Liver (tissue), 9 donors: ENCODE measurements around the gene TAS2R38. TPM values are rescaled to one million over a fixed set of nuclear protein-coding genes. Genes with fewer than 3 reads are reported as not detected.
A peak's percentile ranks its signal among the peaks of the same experiment; 100 is the strongest.

Source experiments
- DNase-seq: peaks from one replicate; pipeline ENCODE4 v3.0.0-alpha.2; 2017; ENCODE audit warnings: low spot score
- H3K27ac ChIP-seq, 2 donors: one replicate each; pipeline ENCODE4 v1.7.0; 2013; ENCODE audit warnings: inconsistent platforms in 2 of 2, low read length in 2 of 2, control low read depth in 1 of 2, low read depth in 1 of 2, mild to moderate bottlenecking in 1 of 2
- H3K27me3 ChIP-seq, 4 donors: one replicate each; pipeline versions ENCODE4 v1.6.1 to v1.7.0; 2013; ENCODE audit warnings: low read length in 3 of 4, inconsistent platforms in 1 of 4, mild to moderate bottlenecking in 1 of 4, moderate library complexity in 1 of 4; ENCODE audit not compliant: control insufficient read depth in 4 of 4, insufficient read depth in 4 of 4
- H3K36me3 ChIP-seq, 4 donors: one replicate each; pipeline versions ENCODE4 v1.6.1 to v1.7.0; 2013; ENCODE audit warnings: low read length in 3 of 4, mild to moderate bottlenecking in 3 of 4, low read depth in 1 of 4, moderate library complexity in 1 of 4; ENCODE audit not compliant: control insufficient read depth in 4 of 4, insufficient read depth in 3 of 4
- H3K4me1 ChIP-seq, 4 donors: one replicate each; pipeline versions ENCODE4 v1.6.1 to v1.7.0; 2013; ENCODE audit warnings: low read length in 3 of 4, mild to moderate bottlenecking in 3 of 4, moderate library complexity in 1 of 4; ENCODE audit not compliant: control insufficient read depth in 4 of 4, insufficient read depth in 4 of 4
- H3K4me3 ChIP-seq, 3 donors: one replicate each; pipeline versions ENCODE4 v1.6.1 to v1.7.0; 2013; ENCODE audit warnings: low read length in 3 of 3, control low read depth in 1 of 3, low read depth in 1 of 3, mild to moderate bottlenecking in 1 of 3
- H3K9ac ChIP-seq, 2 donors: one replicate each; pipeline ENCODE4 v1.7.0; 2013; ENCODE audit warnings: low read length in 2 of 2, mild to moderate bottlenecking in 2 of 2, moderate library complexity in 2 of 2, control low read depth in 1 of 2, low read depth in 1 of 2
- H3K9me3 ChIP-seq, 4 donors: one replicate each; pipeline versions ENCODE4 v1.6.1 to v1.7.0; 2013; ENCODE audit warnings: low read length in 3 of 4; ENCODE audit not compliant: control insufficient read depth in 4 of 4
- CTCF ChIP-seq: fragments of 150-350 bp; IDR thresholded peaks from 2 replicates; pipeline ENCODE4 v1.5.1; 2017; ENCODE audit warnings: improper control_type of control experiment, low read depth, low read length; ENCODE audit not compliant: missing input control
- FOXA1 ChIP-seq: IDR thresholded peaks from 2 replicates; pipeline ENCODE4 v1.6.1; 2016; ENCODE audit warnings: antibody characterized with exemption
- GABPA ChIP-seq, 2 donors: IDR thresholded peaks in 1 of 2; conservative IDR thresholded peaks in 1 of 2; 2 replicates each; pipeline ENCODE4 v1.6.1; 2016; ENCODE audit warnings: antibody characterized with exemption in 2 of 2, mild to moderate bottlenecking in 1 of 2, moderate library complexity in 1 of 2
- HNF4A ChIP-seq, 2 donors: conservative IDR thresholded peaks; 2 replicates each; pipeline ENCODE4 v1.6.1; 2016; ENCODE audit warnings: antibody characterized with exemption in 2 of 2, mild to moderate bottlenecking in 2 of 2
- HNF4G ChIP-seq: IDR thresholded peaks from 2 replicates; pipeline ENCODE4 v1.6.1; 2016; ENCODE audit warnings: antibody characterized with exemption
- NR2F2 ChIP-seq: IDR thresholded peaks from 2 replicates; pipeline ENCODE4 v1.6.1; 2016; ENCODE audit warnings: antibody characterized with exemption
- RAD21 ChIP-seq, 2 donors: IDR thresholded peaks; 2 replicates each; pipeline ENCODE4 v1.6.1; 2016; ENCODE audit warnings: antibody characterized with exemption in 2 of 2, mild to moderate bottlenecking in 2 of 2
- RXRA ChIP-seq, 2 donors: IDR thresholded peaks; 2 replicates each; pipeline ENCODE4 v1.6.1; 2017 to 2018; ENCODE audit warnings: antibody characterized with exemption in 2 of 2, mild to moderate bottlenecking in 1 of 2
- YY1 ChIP-seq: IDR thresholded peaks from 2 replicates; pipeline ENCODE4 v1.6.1; 2016; ENCODE audit warnings: antibody characterized with exemption, mild to moderate bottlenecking
- WGBS: extraction: QIAGEN DNeasy Blood & Tissue Kit; methylation state at CpG from one replicate; pipeline ENCODE4 v1.1.7; 2013; 5-methylcytosine and 5-hydroxymethylcytosine counted together
- polyA plus RNA-seq, 2 donors: library from polyadenylated mRNA; stranded (reverse) in 1 of 2; unstranded in 1 of 2; fragments of 200-250 nt in 1 of 2; fragments of >200 nt in 1 of 2; fragmentation: Nextera tagmentation in 1 of 2; extraction: Ambion mirVana in 1 of 2; gene quantifications; one replicate each; pipeline versions ENCODE4 v1.2.1 to v1.2.3, GENCODE V29; 2013 to 2015
- total RNA-seq, 2 donors: library from RNA; depleted of rRNA; stranded (reverse); fragments of >200 nt; gene quantifications; one replicate each; pipeline ENCODE4 v1.2.3, GENCODE V29; 2014
- TF ChIP-seq, protein P1 (sequence below): IDR thresholded peaks from 2 replicates; pipeline ENCODE4 v1.6.1; 2016; ENCODE audit warnings: antibody characterized with exemption
- TF ChIP-seq, protein P2 (sequence below): IDR thresholded peaks from 2 replicates; pipeline ENCODE4 v1.6.1; 2016; ENCODE audit warnings: antibody characterized with exemption
- donor health status: healthy.
- donor health status: healthy.
- donor health status: healthy.
- donor health status: healthy.
- donor health status: healthy.

TAS2R38 gene
- total and polyA plus RNA-seq, 4 donors: not detected

DNA sequence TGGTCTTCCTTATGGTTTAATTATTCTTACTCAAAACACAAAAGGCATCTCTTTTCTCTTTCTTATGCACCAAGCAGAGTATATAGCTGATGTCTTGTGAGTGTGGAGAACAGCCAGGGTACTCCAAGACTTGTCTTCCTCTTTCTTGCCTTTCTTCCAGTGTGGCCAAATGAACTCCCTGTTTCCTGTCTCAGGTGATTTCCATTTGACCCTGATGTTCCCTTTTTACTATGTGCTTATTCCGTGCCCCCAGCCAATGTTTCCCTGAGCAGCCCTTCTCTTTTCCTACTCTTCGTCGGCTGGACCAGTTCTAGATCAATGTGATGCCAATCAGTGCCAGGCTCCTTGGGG is 44.8 kb downstream of the TAS2R38 start:
- no peak overlapping the region for H3K27ac ChIP-seq
- no peaks in the 10 kb centered on the region for H3K9me3 ChIP-seq
- 66% methylated on average over 3 of the region's 3 CpGs for WGBS

DNA sequence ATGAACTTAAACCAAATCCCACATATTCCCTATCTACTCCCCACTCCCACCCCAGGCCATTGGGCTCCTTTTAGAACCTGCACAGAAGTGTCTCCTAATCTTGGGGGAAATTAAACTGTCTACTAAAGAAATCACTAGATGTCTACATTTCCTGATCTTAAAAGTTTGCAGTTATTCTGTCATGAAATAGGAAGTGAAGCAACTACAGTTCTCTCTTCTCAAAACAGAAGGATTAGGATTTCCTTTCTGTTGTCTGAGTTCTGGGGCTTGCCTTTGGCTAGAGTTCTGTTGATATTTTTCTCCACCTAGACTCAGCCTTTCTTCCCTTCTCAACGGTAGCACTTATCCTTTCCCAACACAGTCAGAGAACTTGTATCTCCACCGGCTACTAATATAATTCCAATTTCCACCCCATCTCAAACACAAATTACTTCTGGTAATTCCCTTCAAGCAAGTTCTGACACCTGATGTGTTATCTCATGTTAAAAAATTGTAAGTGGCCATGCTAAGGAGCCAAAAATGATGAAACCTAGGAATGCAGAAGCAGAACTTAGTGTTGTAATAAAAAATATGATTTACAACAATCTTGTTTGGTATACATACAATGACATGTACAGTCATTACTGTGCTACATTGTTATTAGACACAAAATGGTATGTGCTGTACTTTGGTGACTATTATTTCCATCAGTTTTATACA is 45.3 kb downstream of the TAS2R38 start:
- Histone ChIP-seq H3K4me3 (no peak overlapping the region), H3K27ac (peak overlapping the region in 1 of 2 donors; percentile 25), H3K27me3 (peaks cover 0 to 4% (median 0%) of the 10 kb centered on the region in 4 donors), H3K36me3 (no peaks in the 10 kb centered on the region), H3K9me3 (no peaks in the 10 kb centered on the region), H3K4me1 (no peaks in the 10 kb centered on the region), H3K9ac (no peak overlapping the region)
- no peak for DNase-seq
- 69% methylated on average over 2 of the region's 2 CpGs for WGBS
- TF ChIP-seq FOXA1 (no peak), HNF4G (no peak), RXRA (IDR thresholded peaks at IDR 0.05) (no peak), CTCF (no peak), HNF4A (conservative IDR thresholded peaks at IDR 0.05) (no peak), GABPA (IDR thresholded peaks at IDR 0.05 in 1 of 2, conservative IDR thresholded peaks at IDR 0.05 in 1 of 2) (no peak), RAD21 (IDR thresholded peaks at IDR 0.05) (no peak), YY1 (no peak), NR2F2 (no peak)
- TF ChIP-seq, protein P1, sequence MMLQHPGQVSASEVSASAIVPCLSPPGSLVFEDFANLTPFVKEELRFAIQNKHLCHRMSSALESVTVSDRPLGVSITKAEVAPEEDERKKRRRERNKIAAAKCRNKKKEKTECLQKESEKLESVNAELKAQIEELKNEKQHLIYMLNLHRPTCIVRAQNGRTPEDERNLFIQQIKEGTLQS: no peak
- TF ChIP-seq, protein P2, sequence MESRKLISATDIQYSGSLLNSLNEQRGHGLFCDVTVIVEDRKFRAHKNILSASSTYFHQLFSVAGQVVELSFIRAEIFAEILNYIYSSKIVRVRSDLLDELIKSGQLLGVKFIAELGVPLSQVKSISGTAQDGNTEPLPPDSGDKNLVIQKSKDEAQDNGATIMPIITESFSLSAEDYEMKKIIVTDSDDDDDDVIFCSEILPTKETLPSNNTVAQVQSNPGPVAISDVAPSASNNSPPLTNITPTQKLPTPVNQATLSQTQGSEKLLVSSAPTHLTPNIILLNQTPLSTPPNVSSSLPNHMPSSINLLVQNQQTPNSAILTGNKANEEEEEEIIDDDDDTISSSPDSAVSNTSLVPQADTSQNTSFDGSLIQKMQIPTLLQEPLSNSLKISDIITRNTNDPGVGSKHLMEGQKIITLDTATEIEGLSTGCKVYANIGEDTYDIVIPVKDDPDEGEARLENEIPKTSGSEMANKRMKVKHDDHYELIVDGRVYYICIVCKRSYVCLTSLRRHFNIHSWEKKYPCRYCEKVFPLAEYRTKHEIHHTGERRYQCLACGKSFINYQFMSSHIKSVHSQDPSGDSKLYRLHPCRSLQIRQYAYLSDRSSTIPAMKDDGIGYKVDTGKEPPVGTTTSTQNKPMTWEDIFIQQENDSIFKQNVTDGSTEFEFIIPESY: no peak

More for the DNA sequence above, 44.8 kb downstream of the TAS2R38 start:
- no peaks in the 10 kb centered on the region for H3K4me1 ChIP-seq
- TF ChIP-seq FOXA1 (no peak), CTCF (no peak)
- no peak overlapping the region for H3K9ac ChIP-seq
- H3K27me3 ChIP-seq: peaks cover 0 to 4% (median 0%) of the 10 kb centered on the region in 4 donors
- DNase-seq: no peak
- H3K4me3 ChIP-seq: no peak overlapping the region
- no peaks in the 10 kb centered on the region for H3K36me3 ChIP-seq

Other genes starting within 250 kb of the TAS2R38 start
- 10 to 100 TPM; 68.0 to 70.0 TPM for gene SSBP1, start 235.4 kb downstream of the TAS2R38 start, total RNA-seq
- gene SSBP1, start 235.4 kb downstream of the TAS2R38 start, polyA plus RNA-seq: 100 to 1,000 TPM in 1 of 2 donors, 10 to 100 TPM in 1; 90.2 to 147 TPM
- 1 to 10 TPM in 1 of 2 donors, under 1 TPM in 1; 0.47 to 4.1 TPM for gene TAS2R3, start 209.7 kb downstream of the TAS2R38 start, total RNA-seq
- not detected for gene TAS2R3, start 209.7 kb downstream of the TAS2R38 start, polyA plus RNA-seq
- 1 to 10 TPM in 1 of 2 donors, under 1 TPM in 1; 0.42 to 3.2 TPM for gene TAS2R4, start 197.1 kb downstream of the TAS2R38 start, total RNA-seq
- under 1 TPM in 1 of 2 donors, not detected in 1; 0.03 TPM for gene TAS2R4, start 197.1 kb downstream of the TAS2R38 start, polyA plus RNA-seq
- 1 to 10 TPM in 1 of 2 donors, under 1 TPM in 1; 0.51 to 3.6 TPM for gene TAS2R5, start 183.6 kb downstream of the TAS2R38 start, total RNA-seq
- gene TAS2R5, start 183.6 kb downstream of the TAS2R38 start, polyA plus RNA-seq: under 1 TPM; 0.05 to 0.28 TPM
- not detected for gene PRSS37, start 132.3 kb downstream of the TAS2R38 start, total RNA-seq
- under 1 TPM in 1 of 2 donors, not detected in 1; 0.08 TPM for gene PRSS37, start 132.3 kb downstream of the TAS2R38 start, polyA plus RNA-seq
- under 1 TPM; 0.09 to 0.25 TPM for gene OR9A4, start 57.4 kb downstream of the TAS2R38 start, total RNA-seq
- not detected for gene OR9A4, start 57.4 kb downstream of the TAS2R38 start, polyA plus RNA-seq
- gene CLEC5A, start 26.8 kb downstream of the TAS2R38 start, total RNA-seq: 1 to 10 TPM in 1 of 2 donors, under 1 TPM in 1; 0.33 to 2.9 TPM
- under 1 TPM; 0.10 to 0.32 TPM for gene CLEC5A, start 26.8 kb downstream of the TAS2R38 start, polyA plus RNA-seq
- gene MGAM, start 22.1 kb upstream of the TAS2R38 start, total RNA-seq: 1 to 10 TPM; 1.5 to 3.8 TPM
- gene MGAM, start 22.1 kb upstream of the TAS2R38 start, polyA plus RNA-seq: under 1 TPM; 0.11 to 0.55 TPM
- under 1 TPM; 0.09 to 0.59 TPM for gene MGAM2, start 137.9 kb upstream of the TAS2R38 start, total RNA-seq
- under 1 TPM; 0.09 to 0.13 TPM for gene MGAM2, start 137.9 kb upstream of the TAS2R38 start, polyA plus RNA-seq